GM23248 (cell line): ENCODE results near the gene HOXA2.

ENCODE experiments used
- EZH2 ChIP-seq: fragments of 200-600 bp; sonication (generic); IDR thresholded peaks from 2 replicates; pipeline ENCODE4 v1.6.1; 2018; ENCODE audit warnings: antibody characterized with exemption, mild to moderate bottlenecking; ENCODE audit not compliant: insufficient read depth, poor library complexity, severe bottlenecking
- EZH2phosphoT487 ChIP-seq: fragments of 200-600 bp; sonication (generic); IDR thresholded peaks from 2 replicates; pipeline ENCODE4 v1.6.1; 2018; ENCODE audit warnings: antibody characterized with exemption, moderate library complexity, mild to moderate bottlenecking, low read depth; ENCODE audit not compliant: insufficient read depth

DNA sequence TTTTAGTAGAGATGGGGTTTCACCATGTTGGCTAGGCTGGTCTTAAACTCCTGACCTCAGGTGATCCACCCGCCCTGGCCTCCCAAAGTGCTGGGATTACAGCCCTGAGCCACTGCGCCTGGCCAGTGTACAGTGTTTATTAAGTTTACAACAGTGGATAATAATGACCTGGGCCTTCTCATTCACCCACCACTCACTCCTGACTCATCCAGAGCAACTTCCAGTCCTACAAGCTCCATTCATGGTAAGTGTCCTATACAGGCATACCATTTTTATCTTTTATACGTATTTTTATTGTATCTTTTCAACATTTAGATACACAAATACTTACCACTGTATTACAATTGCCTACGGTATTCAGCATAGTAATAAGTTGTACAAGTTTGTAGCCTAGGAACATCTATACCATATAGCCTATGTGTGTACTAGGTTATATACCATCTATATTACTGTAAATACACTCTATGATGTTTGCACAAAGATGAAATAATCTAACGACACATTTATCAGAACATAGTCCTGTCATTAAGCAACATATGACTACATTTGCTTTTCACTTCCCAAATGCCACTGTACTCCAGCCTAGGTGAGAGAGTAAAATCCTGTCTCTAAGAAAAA, 23.8 kb downstream of the HOXA2 start:
- TF ChIP-seq EZH2 (no peak), EZH2phosphoT487 (no peak)
